ENCODE measurements around the gene VPS13C. TPM values are rescaled to one million over a fixed set of nuclear protein-coding genes. Genes with fewer than 3 reads are reported as not detected.

The VPS13C gene
- total and polyA plus RNA-seq, 5 donors from 2014 or later: 11.2 to 150 (median 14.3) TPM

GRCh38 chr15:62104846-62105245 is 44.6 kb upstream of the VPS13C start:
- Histone ChIP-seq H3K27ac (ENCODE audit: insufficient read depth, low read length, poor library complexity, severe bottlenecking) (no peak overlapping the region), H3K4me3 (ENCODE audit: low read depth, low read length) (no peak overlapping the region), H3K4me1 (ENCODE audit: control insufficient read depth, insufficient read depth, low read length, poor library complexity, severe bottlenecking) (no peaks in the 10 kb centered on the region), H3K36me3 (ENCODE audit: control insufficient read depth, insufficient read depth, low read length) (no peaks in the 10 kb centered on the region), H3K27me3 (ENCODE audit: control insufficient read depth, insufficient read depth, low read length) (peaks cover 3% of the 10 kb centered on the region), H3K9me3 (ENCODE audit: control insufficient read depth in 2 of 2, low read length in 2 of 2) (no peaks in the 10 kb centered on the region)
- ATAC-seq (ENCODE audit: low read depth in 2 of 2) (no peak), DNase-seq (no peak)
- Mint-ChIP-seq H3K9me3 (peaks cover 0 to 3% (median 0%) of the 10 kb centered on the region in 7 donors), H3K4me3 (no peak overlapping the region), H3K27ac (peak overlapping the region in 1 of 3 donors; percentile 60), H3K27me3 (no peaks in the 10 kb centered on the region), H3K4me1 (no peaks in the 10 kb centered on the region), H3K36me3 (no peaks in the 10 kb centered on the region)

GRCh38 chr15:62104401-62104800 is 44.2 kb upstream of the VPS13C start:
- no peaks in the 10 kb centered on the region for H3K27me3 Mint-ChIP-seq
- no peaks in the 10 kb centered on the region for H3K36me3 Mint-ChIP-seq
- DNase-seq (no peak), ATAC-seq (ENCODE audit: low read depth in 2 of 2) (no peak)
- H3K9me3 Mint-ChIP-seq: peaks cover 0 to 3% (median 0%) of the 10 kb centered on the region in 7 donors
- Histone ChIP-seq H3K4me1 (ENCODE audit: control insufficient read depth, insufficient read depth, low read length, poor library complexity, severe bottlenecking) (no peaks in the 10 kb centered on the region), H3K9me3 (ENCODE audit: control insufficient read depth in 2 of 2, low read length in 2 of 2) (no peaks in the 10 kb centered on the region), H3K36me3 (ENCODE audit: control insufficient read depth, insufficient read depth, low read length) (no peaks in the 10 kb centered on the region), H3K27ac (ENCODE audit: insufficient read depth, low read length, poor library complexity, severe bottlenecking) (no peak overlapping the region), H3K4me3 (ENCODE audit: low read depth, low read length) (no peak overlapping the region), H3K27me3 (ENCODE audit: control insufficient read depth, insufficient read depth, low read length) (peaks cover 4% of the 10 kb centered on the region)
- no peak overlapping the region for H3K27ac Mint-ChIP-seq
- no peak overlapping the region for H3K4me3 Mint-ChIP-seq
- no peaks in the 10 kb centered on the region for H3K4me1 Mint-ChIP-seq

GRCh38 chr15:62103431-62103830 is 43.2 kb upstream of the VPS13C start:
- H3K4me1 ChIP-seq (ENCODE audit: control insufficient read depth, insufficient read depth, low read length, poor library complexity, severe bottlenecking): no peaks in the 10 kb centered on the region
- Mint-ChIP-seq H3K36me3 (no peaks in the 10 kb centered on the region), H3K27me3 (no peaks in the 10 kb centered on the region), H3K4me1 (no peaks in the 10 kb centered on the region), H3K4me3 (no peak overlapping the region), H3K27ac (no peak overlapping the region), H3K9me3 (peaks cover 0 to 3% (median 0%) of the 10 kb centered on the region in 7 donors)
- peaks cover 7% of the 10 kb centered on the region for H3K27me3 ChIP-seq (ENCODE audit: control insufficient read depth, insufficient read depth, low read length)
- no peaks in the 10 kb centered on the region for H3K36me3 ChIP-seq (ENCODE audit: control insufficient read depth, insufficient read depth, low read length)
- no peak overlapping the region for H3K4me3 ChIP-seq (ENCODE audit: low read depth, low read length)
- no peaks in the 10 kb centered on the region for H3K9me3 ChIP-seq (ENCODE audit: control insufficient read depth in 2 of 2, low read length in 2 of 2)
- no peak overlapping the region for H3K27ac ChIP-seq (ENCODE audit: insufficient read depth, low read length, poor library complexity, severe bottlenecking)
- ATAC-seq (ENCODE audit: low read depth in 2 of 2) (no peak), DNase-seq (no peak)

- DNase-seq (no peak), ATAC-seq (ENCODE audit: low read depth in 2 of 2) (no peak)
- H3K27ac Mint-ChIP-seq: no peak overlapping the region
- Histone ChIP-seq H3K27me3 (ENCODE audit: control insufficient read depth, insufficient read depth, low read length) (peaks cover 5% of the 10 kb centered on the region), H3K9me3 (ENCODE audit: control insufficient read depth in 2 of 2, low read length in 2 of 2) (no peaks in the 10 kb centered on the region), H3K4me1 (ENCODE audit: control insufficient read depth, insufficient read depth, low read length, poor library complexity, severe bottlenecking) (no peaks in the 10 kb centered on the region), H3K4me3 (ENCODE audit: low read depth, low read length) (no peak overlapping the region), H3K27ac (ENCODE audit: insufficient read depth, low read length, poor library complexity, severe bottlenecking) (no peak overlapping the region), H3K36me3 (ENCODE audit: control insufficient read depth, insufficient read depth, low read length) (no peaks in the 10 kb centered on the region)
- no peaks in the 10 kb centered on the region for H3K4me1 Mint-ChIP-seq
- H3K9me3 Mint-ChIP-seq: peaks cover 0 to 1% (median 0%) of the 10 kb centered on the region in 7 donors
- no peaks in the 10 kb centered on the region for H3K36me3 Mint-ChIP-seq
- no peaks in the 10 kb centered on the region for H3K27me3 Mint-ChIP-seq
- H3K4me3 Mint-ChIP-seq: no peak overlapping the region
Observed at GRCh38 chr15:62099094-62099601, 38.9 kb upstream of the VPS13C start.

- DNase-seq: no peak
- peaks cover 3% of the 10 kb centered on the region for H3K27me3 ChIP-seq (ENCODE audit: control insufficient read depth, insufficient read depth, low read length)
- no peak for ATAC-seq (ENCODE audit: low read depth in 2 of 2)
- Mint-ChIP-seq H3K27me3 (no peaks in the 10 kb centered on the region), H3K4me1 (no peaks in the 10 kb centered on the region), H3K9me3 (peaks cover 0 to 1% (median 0%) of the 10 kb centered on the region in 7 donors), H3K4me3 (no peak overlapping the region), H3K27ac (no peak overlapping the region), H3K36me3 (no peaks in the 10 kb centered on the region)
- no peaks in the 10 kb centered on the region for H3K4me1 ChIP-seq (ENCODE audit: control insufficient read depth, insufficient read depth, low read length, poor library complexity, severe bottlenecking)
- H3K36me3 ChIP-seq (ENCODE audit: control insufficient read depth, insufficient read depth, low read length): no peaks in the 10 kb centered on the region
- H3K4me3 ChIP-seq (ENCODE audit: low read depth, low read length): no peak overlapping the region
- no peak overlapping the region for H3K27ac ChIP-seq (ENCODE audit: insufficient read depth, low read length, poor library complexity, severe bottlenecking)
- H3K9me3 ChIP-seq (ENCODE audit: control insufficient read depth in 2 of 2, low read length in 2 of 2): no peaks in the 10 kb centered on the region
Observed at GRCh38 chr15:62094388-62094787, 34.1 kb upstream of the VPS13C start.

- no peaks in the 10 kb centered on the region for H3K4me1 Mint-ChIP-seq
- no peaks in the 10 kb centered on the region for H3K9me3 ChIP-seq (ENCODE audit: control insufficient read depth in 2 of 2, low read length in 2 of 2)
- peaks cover 0 to 1% (median 0%) of the 10 kb centered on the region in 7 donors for H3K9me3 Mint-ChIP-seq
- no peaks in the 10 kb centered on the region for H3K27me3 Mint-ChIP-seq
- H3K27me3 ChIP-seq (ENCODE audit: control insufficient read depth, insufficient read depth, low read length): no peaks in the 10 kb centered on the region
- no peaks in the 10 kb centered on the region for H3K36me3 Mint-ChIP-seq
- ATAC-seq (ENCODE audit: low read depth in 2 of 2) (no peak), DNase-seq (no peak)
- no peaks in the 10 kb centered on the region for H3K4me1 ChIP-seq (ENCODE audit: control insufficient read depth, insufficient read depth, low read length, poor library complexity, severe bottlenecking)
- no peak overlapping the region for H3K27ac Mint-ChIP-seq
- H3K36me3 ChIP-seq (ENCODE audit: control insufficient read depth, insufficient read depth, low read length): no peaks in the 10 kb centered on the region
- no peak overlapping the region for H3K4me3 Mint-ChIP-seq
- no peak overlapping the region for H3K4me3 ChIP-seq (ENCODE audit: low read depth, low read length)
- no peak overlapping the region for H3K27ac ChIP-seq (ENCODE audit: insufficient read depth, low read length, poor library complexity, severe bottlenecking)
Observed at GRCh38 chr15:62093809-62094208, 33.6 kb upstream of the VPS13C start.

- Histone ChIP-seq H3K36me3 (ENCODE audit: control insufficient read depth, insufficient read depth, low read length) (no peaks in the 10 kb centered on the region), H3K4me3 (ENCODE audit: low read depth, low read length) (no peak overlapping the region), H3K4me1 (ENCODE audit: control insufficient read depth, insufficient read depth, low read length, poor library complexity, severe bottlenecking) (no peaks in the 10 kb centered on the region), H3K9me3 (ENCODE audit: control insufficient read depth in 2 of 2, low read length in 2 of 2) (no peaks in the 10 kb centered on the region), H3K27me3 (ENCODE audit: control insufficient read depth, insufficient read depth, low read length) (no peaks in the 10 kb centered on the region), H3K27ac (ENCODE audit: insufficient read depth, low read length, poor library complexity, severe bottlenecking) (no peak overlapping the region)
- DNase-seq (no peak), ATAC-seq (ENCODE audit: low read depth in 2 of 2) (no peak)
- H3K27ac Mint-ChIP-seq: no peak overlapping the region
- H3K27me3 Mint-ChIP-seq: no peaks in the 10 kb centered on the region
- peaks cover 0 to 2% (median 0%) of the 10 kb centered on the region in 4 donors for H3K4me1 Mint-ChIP-seq
- H3K36me3 Mint-ChIP-seq: no peaks in the 10 kb centered on the region
- H3K4me3 Mint-ChIP-seq: no peak overlapping the region
- peaks cover 0 to 1% (median 0%) of the 10 kb centered on the region in 7 donors for H3K9me3 Mint-ChIP-seq
Observed at GRCh38 chr15:62090988-62091387, 30.7 kb upstream of the VPS13C start.

GRCh38 chr15:62089616-62090015 is 29.4 kb upstream of the VPS13C start:
- DNase-seq (no peak), ATAC-seq (ENCODE audit: low read depth in 2 of 2) (no peak)
- no peak overlapping the region for H3K4me3 ChIP-seq (ENCODE audit: low read depth, low read length)
- peaks cover 0 to 1% (median 0%) of the 10 kb centered on the region in 7 donors for H3K9me3 Mint-ChIP-seq
- no peak overlapping the region for H3K27ac Mint-ChIP-seq
- H3K36me3 Mint-ChIP-seq: no peaks in the 10 kb centered on the region
- no peaks in the 10 kb centered on the region for H3K4me1 ChIP-seq (ENCODE audit: control insufficient read depth, insufficient read depth, low read length, poor library complexity, severe bottlenecking)
- H3K27me3 ChIP-seq (ENCODE audit: control insufficient read depth, insufficient read depth, low read length): no peaks in the 10 kb centered on the region
- no peaks in the 10 kb centered on the region for H3K36me3 ChIP-seq (ENCODE audit: control insufficient read depth, insufficient read depth, low read length)
- H3K4me3 Mint-ChIP-seq: no peak overlapping the region
- no peak overlapping the region for H3K27ac ChIP-seq (ENCODE audit: insufficient read depth, low read length, poor library complexity, severe bottlenecking)
- no peaks in the 10 kb centered on the region for H3K9me3 ChIP-seq (ENCODE audit: control insufficient read depth in 2 of 2, low read length in 2 of 2)
- H3K4me1 Mint-ChIP-seq: peaks cover 0 to 2% (median 0%) of the 10 kb centered on the region in 4 donors
- no peaks in the 10 kb centered on the region for H3K27me3 Mint-ChIP-seq

Data from CD4-positive, CD25-positive, alpha-beta regulatory T cell (primary cell).